WI38 (cell line): ENCODE measurements around the gene TLR6.

Experiments
- H3K4me3 ChIP-seq: 2 replicates; pipeline ENCODE4 v1.5.1; 2011; ENCODE audit warnings: low read depth, mild to moderate bottlenecking, control low read depth, low read length
- CTCF ChIP-seq: IDR thresholded peaks from 2 replicates; pipeline ENCODE4 v1.5.1; 2012; ENCODE audit warnings: low read depth, mild to moderate bottlenecking, control low read depth, low read length

Gene TLR6

GRCh38 chr4:38800366-38800765, 56.3 kb downstream of the TLR6 start:
- H3K4me3 ChIP-seq = no peak overlapping the region
- no peak for TF ChIP-seq CTCF

- H3K4me3 ChIP-seq = no peak overlapping the region
- no peak for TF ChIP-seq CTCF
Observed at GRCh38 chr4:38795087-38795486, 61.5 kb downstream of the TLR6 start.

- no peak for TF ChIP-seq CTCF
- H3K4me3 ChIP-seq = no peak overlapping the region
Observed at GRCh38 chr4:38794051-38794450, 62.6 kb downstream of the TLR6 start.

- TF ChIP-seq CTCF = no peak
Observed at GRCh38 chr4:38791010-38791409, 65.6 kb downstream of the TLR6 start.

GRCh38 chr4:38788317-38788716, 68.3 kb downstream of the TLR6 start:
- TF ChIP-seq CTCF = no peak
- no peak overlapping the region for H3K4me3 ChIP-seq

More at GRCh38 chr4:38791010-38791409, 65.6 kb downstream of the TLR6 start:
- no peak overlapping the region for H3K4me3 ChIP-seq

- no peak for TF ChIP-seq CTCF
- no peak overlapping the region for H3K4me3 ChIP-seq
Observed at GRCh38 chr4:38787693-38788092, 68.9 kb downstream of the TLR6 start.

GRCh38 chr4:38785901-38786402, 70.7 kb downstream of the TLR6 start:
- H3K4me3 ChIP-seq = no peak overlapping the region

More at GRCh38 chr4:38785901-38786402, 70.7 kb downstream of the TLR6 start:
- TF ChIP-seq CTCF = no peak
